GM12892 (cell line): Measurements from ENCODE around the gene FAM174C.

Source experiments
- DNase-seq: peaks from one replicate; pipeline ENCODE4 v3.0.0; 2011; ENCODE audit not compliant: insufficient read length
- FAIRE-seq: peaks from 2 replicates; lab custom pipeline; 2011; peaks lifted over from hg19 to GRCh38; lab: Jason Lieb, UNC
- POLR2A ChIP-seq: IDR thresholded peaks from 2 replicates; pipeline ENCODE4 v1.6.1; 2011; ENCODE audit warnings: low read depth, low read length, control low read depth
- POLR2AphosphoS5 ChIP-seq: IDR thresholded peaks from 2 replicates; pipeline ENCODE4 v1.6.1; 2011; ENCODE audit warnings: low read depth, low read length, control low read depth
- TAF1 ChIP-seq: IDR thresholded peaks from 2 replicates; pipeline ENCODE4 v1.6.1; 2011; ENCODE audit warnings: low read depth, mild to moderate bottlenecking, control low read depth, low read length, borderline replicate concordance

Gene FAM174C

GRCh38 chr19:1291761-1292418, 16.6 kb downstream of the FAM174C start:
- DNase-seq (no peak), FAIRE-seq (peak; percentile 46)
- TF ChIP-seq TAF1 (no peak), POLR2AphosphoS5 (no peak), POLR2A (no peak)

- DNase-seq (no peak), FAIRE-seq (no peak)
- no peak for TF ChIP-seq POLR2AphosphoS5
- no peak for TF ChIP-seq POLR2A
- no peak for TF ChIP-seq TAF1
Observed at GRCh38 chr19:1292419-1293151, 17.3 kb downstream of the FAM174C start.

GRCh38 chr19:1293782-1294604, 18.7 kb downstream of the FAM174C start:
- TF ChIP-seq POLR2A (no peak), POLR2AphosphoS5 (no peak), TAF1 (no peak)
- no peak for FAIRE-seq
- no peak for DNase-seq

- no peak for DNase-seq
- FAIRE-seq = no peak
- TF ChIP-seq POLR2A (no peak), TAF1 (no peak), POLR2AphosphoS5 (no peak)
Observed at GRCh38 chr19:1294688-1295087, 19.4 kb downstream of the FAM174C start.

GRCh38 chr19:1295169-1296012, 20.1 kb downstream of the FAM174C start:
- FAIRE-seq (no peak), DNase-seq (peak; percentile 68)
- TF ChIP-seq POLR2A (no peak), TAF1 (no peak), POLR2AphosphoS5 (no peak)

- DNase-seq = no peak
- TF ChIP-seq POLR2A (no peak), POLR2AphosphoS5 (no peak), TAF1 (no peak)
- FAIRE-seq = no peak
Observed at GRCh38 chr19:1296078-1296477, 20.7 kb downstream of the FAM174C start.

- DNase-seq (no peak), FAIRE-seq (no peak)
- TF ChIP-seq TAF1 (no peak), POLR2AphosphoS5 (no peak), POLR2A (no peak)
Observed at GRCh38 chr19:1296575-1297271, 21.4 kb downstream of the FAM174C start.

GRCh38 chr19:1298235-1298634, 22.9 kb downstream of the FAM174C start:
- FAIRE-seq (no peak), DNase-seq (no peak)
- TF ChIP-seq POLR2A (no peak), POLR2AphosphoS5 (no peak), TAF1 (no peak)

GRCh38 chr19:1299801-1300200, 24.5 kb downstream of the FAM174C start:
- no peak for TF ChIP-seq TAF1
- TF ChIP-seq POLR2A = no peak
- no peak for TF ChIP-seq POLR2AphosphoS5
- FAIRE-seq (no peak), DNase-seq (no peak)
